OCI-LY1 (cell line): ENCODE measurements around the gene TAB2.

Source experiments
- CTCF ChIP-seq: fragments of 200-600 bp; sonication (generic), shearing (Covaris generic); IDR thresholded peaks from 2 replicates; pipeline ENCODE4 v1.5.1; 2017; ENCODE audit warnings: mild to moderate bottlenecking, antibody characterized with exemption, low read length, moderate library complexity, mixed read lengths
- EZH2 ChIP-seq: fragments of 200-600 bp; sonication (generic), shearing (Covaris generic); IDR thresholded peaks from 2 replicates; pipeline ENCODE4 v1.8.0; 2017; ENCODE audit warnings: borderline replicate concordance, mixed run types, mild to moderate bottlenecking, antibody characterized with exemption, low read length, moderate library complexity, mixed read lengths

- TF ChIP-seq CTCF (no peak), EZH2 (no peak)
Observed at GRCh38 chr6:149363154-149363553, 45.6 kb downstream of the TAB2 start.
